D721Med (cell line): ENCODE data around the gene MMP19.
"Not testable (repeated sequence)": the region's sequence is repeated elsewhere in the genome, so short reads cannot be mapped to it uniquely, and the experiment has no call there.

Source experiments
- DNase-seq: peaks from one replicate; pipeline ENCODE4 v3.0.0; 2011; ENCODE audit warnings: low spot score; ENCODE audit not compliant: insufficient read length
- FAIRE-seq: peaks from 2 replicates; lab custom pipeline; 2011; peaks lifted over from hg19 to GRCh38; lab: Jason Lieb, UNC
- CTCF ChIP-seq: IDR thresholded peaks from 2 replicates; pipeline ENCODE4 v1.5.1; 2012; ENCODE audit warnings: mild to moderate bottlenecking, control low read depth; ENCODE audit not compliant: insufficient read depth; ENCODE audit errors: missing control alignments

Gene MMP19

GRCh38 chr12:55865327-55865726 is 22.6 kb upstream of the MMP19 start:
- DNase-seq = no peak
- no peak for TF ChIP-seq CTCF
- FAIRE-seq = no peak

- not testable (repeated sequence) for DNase-seq, FAIRE-seq
These were observed 20.2 kb upstream of the MMP19 start for GRCh38 chr12:55862931-55863330.

GRCh38 chr12:55862286-55862685 is 19.6 kb upstream of the MMP19 start:
- FAIRE-seq = no peak
- no peak for DNase-seq
- TF ChIP-seq CTCF = no peak

- no peak for FAIRE-seq
- no peak for TF ChIP-seq CTCF
- no peak for DNase-seq
These were observed 19.1 kb upstream of the MMP19 start for GRCh38 chr12:55861871-55862270.

- FAIRE-seq = no peak
- DNase-seq = no peak
- no peak for TF ChIP-seq CTCF
These were observed 18.7 kb upstream of the MMP19 start for GRCh38 chr12:55861396-55861795.

- TF ChIP-seq CTCF = no peak
- FAIRE-seq = no peak
- DNase-seq = no peak
These were observed 10.0 kb upstream of the MMP19 start for GRCh38 chr12:55852740-55853139.

- DNase-seq (no peak), FAIRE-seq (no peak)
- TF ChIP-seq CTCF = no peak
These were observed 8.2 kb upstream of the MMP19 start for GRCh38 chr12:55850893-55851292.

- DNase-seq = no peak
- no peak for TF ChIP-seq CTCF
- FAIRE-seq = no peak
These were observed 7.7 kb upstream of the MMP19 start for GRCh38 chr12:55850401-55850800.
